Fibroblast of the conjunctiva (primary cell): ENCODE results near the gene ZNF740.
"Not testable (repeated sequence)": the region's sequence is repeated elsewhere in the genome, so short reads cannot be mapped to it uniquely, and the experiment has no call there.

Experiments used
- DNase-seq: peaks from one replicate; pipeline ENCODE4 v3.0.0-alpha.2; 2010; ENCODE audit warnings: low read depth

ZNF740 gene

GRCh38 chr12:53173085-53173715 lies 7.3 kb upstream of the ZNF740 start:
- no peak for DNase-seq

GRCh38 chr12:53174881-53175491 lies 5.5 kb upstream of the ZNF740 start:
- no peak for DNase-seq

- no peak for DNase-seq
Observed at GRCh38 chr12:53176750-53177149, 3.8 kb upstream of the ZNF740 start.

GRCh38 chr12:53177447-53177846 lies 3.1 kb upstream of the ZNF740 start:
- DNase-seq = not testable (repeated sequence)

GRCh38 chr12:53178803-53179202 lies 1.7 kb upstream of the ZNF740 start:
- DNase-seq = not testable (repeated sequence)

- no peak for DNase-seq
Observed at GRCh38 chr12:53179687-53180219, 769 bp upstream of the ZNF740 start.

- DNase-seq = peak; percentile 64
Observed at GRCh38 chr12:53180931-53181645, 566 bp downstream of the ZNF740 start.

- no peak for DNase-seq
Observed at GRCh38 chr12:53181935-53182334, 1.4 kb downstream of the ZNF740 start.

GRCh38 chr12:53182903-53183302 lies 2.4 kb downstream of the ZNF740 start:
- DNase-seq = no peak

GRCh38 chr12:53184828-53185227 lies 4.3 kb downstream of the ZNF740 start:
- no peak for DNase-seq

- DNase-seq = no peak
Observed at GRCh38 chr12:53185582-53186153, 5.1 kb downstream of the ZNF740 start.

- no peak for DNase-seq
Observed at GRCh38 chr12:53186745-53187144, 6.2 kb downstream of the ZNF740 start.

GRCh38 chr12:53187145-53187899 lies 6.8 kb downstream of the ZNF740 start:
- no peak for DNase-seq

GRCh38 chr12:53190108-53190729 lies 9.7 kb downstream of the ZNF740 start:
- peak; percentile 51 for DNase-seq

GRCh38 chr12:53191096-53191884 lies 10.8 kb downstream of the ZNF740 start:
- DNase-seq = no peak

GRCh38 chr12:53191885-53192530 lies 11.5 kb downstream of the ZNF740 start:
- no peak for DNase-seq

GRCh38 chr12:53192531-53193021 lies 12.1 kb downstream of the ZNF740 start:
- no peak for DNase-seq

GRCh38 chr12:53193040-53193439 lies 12.5 kb downstream of the ZNF740 start:
- no peak for DNase-seq

- DNase-seq = no peak
Observed at GRCh38 chr12:53193985-53194716, 13.6 kb downstream of the ZNF740 start.
